Bronchial epithelial cell (primary cell): ENCODE results near the gene TRAPPC12. TPM values are rescaled to one million over a fixed set of nuclear protein-coding genes. Genes with fewer than 3 reads are reported as not detected.
"Not testable (repeated sequence)": the region's sequence is repeated elsewhere in the genome, so short reads cannot be mapped to it uniquely, and the experiment has no call there.

ENCODE experiments used
- DNase-seq: peaks from one replicate; pipeline ENCODE4 v3.0.0-alpha.2; 2010; ENCODE audit warnings: low read depth
- FAIRE-seq: peaks from 2 replicates; lab custom pipeline; 2011; peaks lifted over from hg19 to GRCh38; lab: Jason Lieb, UNC
- H3K27me3 ChIP-seq: 2 replicates; pipeline ENCODE4 v1.5.1; 2011; ENCODE audit warnings: low read length; ENCODE audit not compliant: control insufficient read depth, insufficient read depth
- H3K36me3 ChIP-seq: 2 replicates; pipeline ENCODE4 v1.5.1; 2011; ENCODE audit warnings: low read length; ENCODE audit not compliant: control insufficient read depth, insufficient read depth
- H3K4me3 ChIP-seq: 2 replicates; pipeline ENCODE4 v1.5.1; 2011; ENCODE audit warnings: mild to moderate bottlenecking, low read depth, low read length, control low read depth
- CTCF ChIP-seq: IDR thresholded peaks from 2 replicates; pipeline ENCODE4 v1.5.1; 2011; ENCODE audit warnings: mild to moderate bottlenecking, moderate library complexity, low read length, control low read depth, inconsistent platforms; ENCODE audit not compliant: insufficient read depth, severe bottlenecking
- total RNA-seq: library from RNA; depleted of rRNA; stranded (reverse); fragments of >200 nt; gene quantifications from 2 replicates; pipeline ENCODE4 v1.2.1, GENCODE V29; 2014

TRAPPC12 gene
- total RNA-seq, 1 donor from 2014 or later: 52.9 TPM

GRCh38 chr2:3505771-3506170 is 126.3 kb downstream of the TRAPPC12 start:
- no peaks in the 10 kb centered on the region for H3K27me3 ChIP-seq
- no peak for TF ChIP-seq CTCF
- FAIRE-seq (no peak), DNase-seq (no peak)
- peaks cover 3% of the 10 kb centered on the region for H3K36me3 ChIP-seq
- H3K4me3 ChIP-seq: no peak overlapping the region

GRCh38 chr2:3512086-3512485 is 132.6 kb downstream of the TRAPPC12 start:
- Histone ChIP-seq H3K36me3 (peaks cover 6% of the 10 kb centered on the region), H3K27me3 (no peaks in the 10 kb centered on the region), H3K4me3 (no peak overlapping the region)
- DNase-seq: no peak
- TF ChIP-seq CTCF: no peak
- FAIRE-seq: no peak

- no peak for DNase-seq
- H3K27me3 ChIP-seq: no peaks in the 10 kb centered on the region
- TF ChIP-seq CTCF: no peak
- H3K4me3 ChIP-seq: no peak overlapping the region
- no peak for FAIRE-seq
- peaks cover 6% of the 10 kb centered on the region for H3K36me3 ChIP-seq
Measured at GRCh38 chr2:3513026-3513810, 133.7 kb downstream of the TRAPPC12 start.

GRCh38 chr2:3515438-3515837 is 135.9 kb downstream of the TRAPPC12 start:
- DNase-seq, FAIRE-seq, H3K36me3 ChIP-seq, H3K27me3 ChIP-seq, H3K4me3 ChIP-seq: not testable (repeated sequence)

GRCh38 chr2:3516831-3517230 is 137.3 kb downstream of the TRAPPC12 start:
- peaks cover 5% of the 10 kb centered on the region for H3K36me3 ChIP-seq
- no peak for FAIRE-seq
- TF ChIP-seq CTCF: no peak

GRCh38 chr2:3517948-3518495 is 138.5 kb downstream of the TRAPPC12 start:
- no peaks in the 10 kb centered on the region for H3K36me3 ChIP-seq
- DNase-seq (peak; percentile 15), FAIRE-seq (no peak)
- peak overlapping the region; percentile 88 for H3K4me3 ChIP-seq
- no peaks in the 10 kb centered on the region for H3K27me3 ChIP-seq
- no peak for TF ChIP-seq CTCF

More at GRCh38 chr2:3516831-3517230, 137.3 kb downstream of the TRAPPC12 start:
- DNase-seq: no peak
- Histone ChIP-seq H3K27me3 (no peaks in the 10 kb centered on the region), H3K4me3 (no peak overlapping the region)
